ENCODE results near the gene TBC1D4. TPM values are rescaled to one million over a fixed set of nuclear protein-coding genes. Genes with fewer than 3 reads are reported as not detected.
"Not testable (repeated sequence)": the region's sequence is repeated elsewhere in the genome, so short reads cannot be mapped to it uniquely, and the experiment has no call there.

TBC1D4 gene
- total RNA-seq, 1 donor from 2014 or later = 42.5 TPM

GRCh38 chr13:75327135-75327510 is 154.8 kb downstream of the TBC1D4 start:
- DNase-seq (ENCODE audit: low read depth in 2 of 2) = no peak

DNA sequence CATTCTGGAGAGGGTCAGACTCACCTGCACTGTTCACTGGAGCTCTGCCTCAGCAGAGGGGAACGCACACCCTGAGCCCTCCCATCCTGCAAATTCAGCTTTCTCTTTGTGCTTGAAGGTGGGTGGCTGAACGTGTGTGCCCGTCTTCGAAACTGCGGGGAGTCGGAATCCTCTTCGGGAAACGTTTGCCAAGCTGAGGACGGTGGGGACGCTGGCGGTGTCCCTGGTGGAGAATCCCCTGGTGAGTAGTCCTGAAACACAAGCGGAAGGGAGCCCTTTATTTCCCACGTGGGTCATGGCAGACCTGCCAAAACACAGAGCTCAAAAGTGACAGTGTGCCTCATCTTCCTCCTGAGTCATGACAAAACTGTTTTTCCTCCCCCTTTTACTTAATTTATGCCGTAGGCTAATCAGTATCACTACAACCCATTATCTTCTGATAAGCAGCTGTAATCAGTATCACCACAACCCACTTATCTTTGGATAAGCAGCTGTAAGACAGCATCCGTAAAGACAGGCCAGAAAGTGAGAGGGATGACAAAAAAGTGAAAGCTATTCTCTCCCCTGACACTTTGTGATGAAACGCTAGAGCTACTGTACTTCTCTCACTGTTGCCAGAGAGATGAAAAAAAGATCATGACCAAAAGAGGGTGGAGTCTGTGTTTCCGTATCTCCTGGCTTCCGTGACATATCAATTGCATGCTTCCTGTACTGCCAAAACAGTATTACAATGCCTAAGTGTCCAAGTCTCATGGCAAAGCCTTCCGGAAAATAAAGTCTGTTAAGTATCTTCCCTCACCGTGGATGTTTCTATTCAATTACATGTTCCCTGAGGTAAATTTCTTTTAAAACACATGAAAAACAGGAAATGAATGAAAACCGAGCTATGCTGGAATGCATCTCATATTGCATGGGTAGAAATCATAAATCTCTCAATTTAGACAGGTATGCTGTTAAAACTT is 155.5 kb downstream of the TBC1D4 start:
- DNase-seq (ENCODE audit: low read depth in 2 of 2) = peak; percentile 94 to 97

- DNase-seq (ENCODE audit: low read depth in 2 of 2) = peak in 1 of 2 donors; percentile 23
Measured at GRCh38 chr13:75325711-75326110, 156.3 kb downstream of the TBC1D4 start.

- peak in 1 of 2 donors; percentile 43 for DNase-seq (ENCODE audit: low read depth in 2 of 2)
Measured at GRCh38 chr13:75324413-75324940, 157.5 kb downstream of the TBC1D4 start.

DNA sequence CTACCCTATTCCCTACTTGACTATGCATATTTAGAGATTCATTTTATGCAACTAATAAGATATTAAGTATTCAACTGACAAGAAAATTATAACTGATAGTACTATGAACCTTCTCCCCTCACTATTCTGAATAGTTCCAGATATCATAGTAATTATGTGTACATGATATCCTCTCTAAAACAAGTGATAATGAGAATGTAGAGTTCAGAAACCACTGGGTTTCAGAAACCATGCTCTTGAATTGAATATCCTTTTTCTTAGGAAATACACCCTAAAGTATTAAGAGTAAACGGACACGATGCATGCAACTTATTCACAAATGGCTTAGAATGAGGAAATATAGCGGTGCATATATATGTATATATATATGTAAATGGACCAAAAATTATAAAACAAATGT is 160.9 kb downstream of the TBC1D4 start:
- DNase-seq (ENCODE audit: low read depth in 2 of 2) = no peak

DNA sequence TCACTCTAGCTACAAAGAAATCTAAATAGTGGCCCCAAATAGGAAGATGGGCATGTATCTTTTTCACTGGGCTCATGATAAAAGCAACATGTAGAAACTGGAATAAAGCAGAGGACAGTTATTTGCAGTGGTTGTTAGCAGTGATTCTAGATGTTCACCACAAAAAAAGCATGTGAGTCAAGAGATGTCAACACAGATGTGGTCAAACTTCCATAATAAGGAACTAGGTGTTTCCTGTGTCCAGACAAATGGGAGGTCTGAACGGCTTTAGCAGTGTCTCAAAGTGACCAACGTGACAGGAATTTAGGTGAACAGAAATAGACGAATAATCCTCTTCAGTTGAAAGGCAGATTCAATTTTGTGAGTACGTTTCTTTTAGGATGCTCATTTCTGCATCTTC is 162.7 kb downstream of the TBC1D4 start:
- DNase-seq (ENCODE audit: low read depth in 2 of 2) = peak in 1 of 2 donors; percentile 68

DNA sequence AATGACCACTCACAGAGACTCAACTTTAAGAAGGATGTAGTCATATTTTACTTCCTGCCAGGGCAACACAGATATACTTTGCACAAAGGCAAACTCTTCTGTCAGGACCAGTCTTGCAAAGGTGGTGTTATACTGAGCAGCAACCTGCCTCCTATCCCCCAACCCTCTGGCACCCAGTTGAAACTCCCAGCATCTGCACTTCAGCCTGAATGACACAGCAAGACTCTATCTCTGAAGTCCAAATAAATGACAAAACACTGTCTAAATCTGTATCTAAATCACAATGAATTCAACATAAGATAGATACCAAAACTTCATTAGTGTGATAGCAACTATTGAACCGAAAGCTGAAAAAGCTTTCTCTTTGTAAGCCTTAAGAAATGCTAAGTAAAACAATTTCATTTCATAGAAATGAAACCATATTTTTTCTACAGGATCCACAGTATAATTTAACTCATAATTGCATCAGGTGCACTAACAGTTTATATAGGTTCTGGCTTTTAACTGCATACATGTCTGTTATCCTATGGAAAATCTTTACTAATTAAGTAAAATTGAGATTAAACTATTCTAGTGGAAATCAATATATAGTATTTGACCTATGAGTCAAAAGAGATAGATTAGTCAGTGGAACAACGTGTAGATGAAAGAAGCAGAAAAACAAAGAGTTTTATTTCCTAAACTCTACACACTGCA is 163.7 kb downstream of the TBC1D4 start:
- DNase-seq (ENCODE audit: low read depth in 2 of 2) = no peak

- DNase-seq (ENCODE audit: low read depth in 2 of 2) = no peak
Measured at GRCh38 chr13:75316427-75316826, 165.5 kb downstream of the TBC1D4 start.

- no peak for DNase-seq (ENCODE audit: low read depth in 2 of 2)
Measured at GRCh38 chr13:75312884-75313520, 169.0 kb downstream of the TBC1D4 start.

DNA sequence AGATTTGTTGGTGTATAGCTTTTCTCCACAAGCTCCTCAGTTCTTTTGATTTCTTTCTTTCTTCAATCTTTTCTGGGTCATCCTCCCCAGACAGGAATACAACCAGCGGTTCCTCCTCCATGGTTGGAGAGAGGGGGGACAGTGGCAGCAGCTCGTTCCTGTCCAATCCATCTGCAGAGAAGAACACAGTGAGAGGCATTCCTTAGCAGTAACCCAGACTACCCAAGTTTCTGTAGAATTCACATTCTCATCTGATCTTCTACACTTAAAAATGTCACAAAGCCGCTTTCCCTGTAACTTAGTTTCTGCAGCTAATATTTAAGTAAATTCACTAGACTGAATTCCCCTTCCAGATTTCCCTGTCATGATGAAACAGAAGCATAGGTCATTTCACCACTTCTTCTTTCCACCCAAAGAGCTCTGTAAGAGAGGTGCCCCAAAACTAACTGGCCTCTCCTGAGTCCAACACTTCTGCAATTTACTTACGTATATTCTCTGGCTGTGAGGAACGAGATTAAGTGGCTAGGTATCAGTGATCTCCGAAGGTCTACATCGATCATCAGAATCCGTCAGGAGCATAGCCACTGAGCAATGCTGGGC is 171.9 kb downstream of the TBC1D4 start:
- no peak for DNase-seq (ENCODE audit: low read depth in 2 of 2)

DNA sequence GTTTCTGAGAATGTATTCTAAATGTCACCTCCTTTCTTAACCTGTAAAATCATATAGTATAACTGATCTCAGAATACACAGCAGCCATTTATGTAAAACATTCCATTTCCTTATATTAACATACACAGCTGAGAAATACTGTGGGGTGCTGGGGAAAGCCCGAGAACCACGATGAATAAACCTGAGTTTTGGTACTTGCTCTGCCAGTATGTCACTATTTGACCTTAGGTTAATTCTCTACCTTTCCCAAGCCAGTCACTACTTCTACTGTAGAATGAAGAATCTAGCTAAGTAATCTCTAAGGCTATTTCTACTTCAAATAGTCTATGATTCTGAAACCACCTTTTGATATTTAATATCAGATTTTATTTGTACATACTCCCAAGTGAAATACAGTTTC is 173.7 kb downstream of the TBC1D4 start:
- no peak for DNase-seq (ENCODE audit: low read depth in 2 of 2)

- DNase-seq (ENCODE audit: low read depth in 2 of 2) = no peak
Measured at GRCh38 chr13:75307370-75307949, 174.5 kb downstream of the TBC1D4 start.

DNA sequence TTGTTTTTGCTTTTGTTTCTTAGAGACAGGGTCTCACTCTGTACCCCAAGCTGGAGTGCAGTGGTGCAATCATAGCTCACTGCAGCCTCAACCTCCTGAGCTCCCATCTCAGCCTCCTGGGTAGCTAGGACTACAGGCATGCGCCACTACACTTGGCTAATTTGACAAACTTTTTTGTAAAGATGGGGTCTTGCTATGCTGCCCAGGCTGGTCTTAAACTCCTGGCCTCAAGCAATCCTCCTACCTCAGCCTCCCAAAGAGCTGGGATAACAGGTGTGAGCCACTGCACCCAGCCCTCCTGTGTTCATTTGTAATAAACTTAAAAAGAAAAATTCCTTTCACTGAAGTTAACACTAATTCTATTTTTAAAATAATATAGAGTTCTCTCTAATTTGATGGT is 175.0 kb downstream of the TBC1D4 start:
- not testable (repeated sequence) for DNase-seq (ENCODE audit: low read depth in 2 of 2)

GRCh38 chr13:75305059-75305458 is 176.9 kb downstream of the TBC1D4 start:
- no peak for DNase-seq (ENCODE audit: low read depth in 2 of 2)

GRCh38 chr13:75303263-75303662 is 178.7 kb downstream of the TBC1D4 start:
- no peak for DNase-seq (ENCODE audit: low read depth in 2 of 2)

- DNase-seq (ENCODE audit: low read depth in 2 of 2) = no peak
Measured at GRCh38 chr13:75302071-75302698, 179.8 kb downstream of the TBC1D4 start.

- no peak for DNase-seq (ENCODE audit: low read depth in 2 of 2)
Measured at GRCh38 chr13:75299913-75300862, 181.8 kb downstream of the TBC1D4 start.

DNA sequence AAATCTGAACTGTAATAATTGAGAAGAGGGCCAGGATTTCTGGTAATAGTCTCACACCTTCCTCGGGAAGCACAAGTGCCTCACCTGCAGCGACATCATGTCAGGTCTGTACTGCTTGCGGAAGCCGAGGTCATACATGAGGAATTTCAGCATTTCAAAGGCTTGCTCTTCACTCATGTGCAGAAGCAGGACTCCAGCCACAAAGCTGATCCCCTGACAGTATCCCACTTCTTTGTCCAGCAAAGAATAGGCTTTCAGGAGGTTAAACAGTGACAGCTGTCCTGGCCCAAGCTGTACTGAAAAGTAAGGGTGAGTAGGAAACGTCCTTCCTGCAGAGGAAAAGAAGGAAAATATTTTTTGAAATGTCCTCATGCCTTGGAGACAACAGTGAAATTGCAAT is 182.7 kb downstream of the TBC1D4 start:
- no peak for DNase-seq (ENCODE audit: low read depth in 2 of 2)

- no peak for DNase-seq (ENCODE audit: low read depth in 2 of 2)
Measured at GRCh38 chr13:75296641-75297040, 185.3 kb downstream of the TBC1D4 start.

DNA sequence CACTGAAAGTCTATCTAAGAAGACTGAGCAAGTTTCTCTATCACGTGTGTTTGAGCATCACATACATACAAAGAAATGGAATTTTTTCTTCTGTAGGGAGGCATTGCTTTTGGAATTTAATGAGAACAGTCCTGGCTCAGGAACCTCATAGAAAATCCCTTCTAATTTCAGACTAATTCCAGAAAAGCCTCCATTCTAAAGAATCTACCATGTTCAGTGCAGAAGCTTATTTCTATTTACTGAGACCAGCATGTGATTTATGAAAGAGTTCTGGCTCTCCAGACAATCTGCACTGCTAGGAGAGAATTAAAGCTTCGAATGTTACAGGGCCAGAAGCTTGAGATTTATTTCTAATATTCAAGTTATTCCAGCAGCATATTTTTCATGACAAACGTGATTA is 186.8 kb downstream of the TBC1D4 start:
- DNase-seq (ENCODE audit: low read depth in 2 of 2) = no peak
